ENCODE measurements around the gene ANK2. TPM values are rescaled to one million over a fixed set of nuclear protein-coding genes. Genes with fewer than 3 reads are reported as not detected.

Gene ANK2
- total RNA-seq, 1 donor from 2014 or later: 77.8 TPM

- DNase-seq (ENCODE audit: low read depth): no peak
- Mint-ChIP-seq H3K36me3 (ENCODE audit: low read depth, unreplicated experiment) (peaks cover 5% of the 10 kb centered on the region), H3K27me3 (ENCODE audit: low read depth, unreplicated experiment) (no peaks in the 10 kb centered on the region), H3K4me1 (ENCODE audit: low read depth, unreplicated experiment) (no peaks in the 10 kb centered on the region), H3K4me3 (ENCODE audit: unreplicated experiment) (no peak overlapping the region), H3K9me3 (ENCODE audit: unreplicated experiment) (no peaks in the 10 kb centered on the region), H3K27ac (ENCODE audit: unreplicated experiment) (no peak overlapping the region)
- Histone ChIP-seq H3K9ac (ENCODE audit: low read length) (no peak overlapping the region), H3K4me2 (ENCODE audit: low read length) (no peak overlapping the region), H3K27me3 (ENCODE audit: insufficient read depth, low read length) (no peaks in the 10 kb centered on the region), H4K20me1 (ENCODE audit: insufficient read depth, low read length) (no peaks in the 10 kb centered on the region), H3K27ac (ENCODE audit: low read depth, low read length) (no peak overlapping the region), H3K4me1 (ENCODE audit: insufficient read depth, low read length) (no peaks in the 10 kb centered on the region), H2AFZ (ENCODE audit: low read depth, low read length) (no peak overlapping the region), H3K9me3 (ENCODE audit: insufficient read depth, low read depth, low read length) (no peaks in the 10 kb centered on the region), H3K4me3 (ENCODE audit: insufficient read depth, low read depth, low read length) (no peak overlapping the region), H3K36me3 (ENCODE audit: insufficient read depth, low read length) (no peaks in the 10 kb centered on the region), H3K79me2 (ENCODE audit: insufficient read depth, low read length) (no peaks in the 10 kb centered on the region)
- TF ChIP-seq CTCF (IDR thresholded peaks at IDR 0.05; ENCODE audit: insufficient read depth, low read depth, low read length) (no peak), EZH2 (IDR thresholded peaks at IDR 0.05; ENCODE audit: insufficient read depth, low read length) (no peak)
- FAIRE-seq: no peak
Measured at GRCh38 chr4:113398441-113399143, 349.1 kb downstream of the ANK2 start.

GRCh38 chr4:113404167-113404571 lies 354.7 kb downstream of the ANK2 start:
- Histone ChIP-seq H3K36me3 (ENCODE audit: insufficient read depth, low read length) (no peaks in the 10 kb centered on the region), H3K27ac (ENCODE audit: low read depth, low read length) (no peak overlapping the region), H3K9ac (ENCODE audit: low read length) (no peak overlapping the region), H3K4me1 (ENCODE audit: insufficient read depth, low read length) (no peaks in the 10 kb centered on the region), H3K27me3 (ENCODE audit: insufficient read depth, low read length) (no peaks in the 10 kb centered on the region), H4K20me1 (ENCODE audit: insufficient read depth, low read length) (no peaks in the 10 kb centered on the region), H3K4me3 (ENCODE audit: insufficient read depth, low read depth, low read length) (no peak overlapping the region), H2AFZ (ENCODE audit: low read depth, low read length) (no peak overlapping the region), H3K79me2 (ENCODE audit: insufficient read depth, low read length) (no peaks in the 10 kb centered on the region), H3K9me3 (ENCODE audit: insufficient read depth, low read depth, low read length) (no peaks in the 10 kb centered on the region), H3K4me2 (ENCODE audit: low read length) (no peak overlapping the region)
- Mint-ChIP-seq H3K27me3 (ENCODE audit: low read depth, unreplicated experiment) (no peaks in the 10 kb centered on the region), H3K4me1 (ENCODE audit: low read depth, unreplicated experiment) (no peaks in the 10 kb centered on the region), H3K9me3 (ENCODE audit: unreplicated experiment) (no peaks in the 10 kb centered on the region), H3K4me3 (ENCODE audit: unreplicated experiment) (no peak overlapping the region), H3K27ac (ENCODE audit: unreplicated experiment) (no peak overlapping the region), H3K36me3 (ENCODE audit: low read depth, unreplicated experiment) (peaks cover 5% of the 10 kb centered on the region)
- FAIRE-seq (no peak), DNase-seq (ENCODE audit: low read depth) (no peak)
- TF ChIP-seq CTCF (IDR thresholded peaks at IDR 0.05; ENCODE audit: insufficient read depth, low read depth, low read length) (no peak), EZH2 (IDR thresholded peaks at IDR 0.05; ENCODE audit: insufficient read depth, low read length) (no peak)

- no peak for TF ChIP-seq CTCF (IDR thresholded peaks at IDR 0.05; ENCODE audit: insufficient read depth, low read depth, low read length)
- TF ChIP-seq EZH2 (IDR thresholded peaks at IDR 0.05; ENCODE audit: insufficient read depth, low read length): no peak
- DNase-seq (ENCODE audit: low read depth): no peak
- no peak overlapping the region for H3K4me3 Mint-ChIP-seq (ENCODE audit: unreplicated experiment)
- no peak overlapping the region for H3K4me2 ChIP-seq (ENCODE audit: low read length)
- no peak overlapping the region for H3K9ac ChIP-seq (ENCODE audit: low read length)
- H3K4me3 ChIP-seq (ENCODE audit: insufficient read depth, low read depth, low read length): no peak overlapping the region
- no peaks in the 10 kb centered on the region for H3K4me1 Mint-ChIP-seq (ENCODE audit: low read depth, unreplicated experiment)
- no peak overlapping the region for H3K27ac Mint-ChIP-seq (ENCODE audit: unreplicated experiment)
- peaks cover 5% of the 10 kb centered on the region for H3K36me3 Mint-ChIP-seq (ENCODE audit: low read depth, unreplicated experiment)
- no peaks in the 10 kb centered on the region for H3K36me3 ChIP-seq (ENCODE audit: insufficient read depth, low read length)
- no peaks in the 10 kb centered on the region for H4K20me1 ChIP-seq (ENCODE audit: insufficient read depth, low read length)
- H3K9me3 ChIP-seq (ENCODE audit: insufficient read depth, low read depth, low read length): no peaks in the 10 kb centered on the region
- FAIRE-seq: no peak
- H3K4me1 ChIP-seq (ENCODE audit: insufficient read depth, low read length): no peaks in the 10 kb centered on the region
- H3K9me3 Mint-ChIP-seq (ENCODE audit: unreplicated experiment): no peaks in the 10 kb centered on the region
- H3K79me2 ChIP-seq (ENCODE audit: insufficient read depth, low read length): no peaks in the 10 kb centered on the region
- H3K27me3 Mint-ChIP-seq (ENCODE audit: low read depth, unreplicated experiment): no peaks in the 10 kb centered on the region
- no peaks in the 10 kb centered on the region for H3K27me3 ChIP-seq (ENCODE audit: insufficient read depth, low read length)
- H2AFZ ChIP-seq (ENCODE audit: low read depth, low read length): no peak overlapping the region
- no peak overlapping the region for H3K27ac ChIP-seq (ENCODE audit: low read depth, low read length)
Measured at GRCh38 chr4:113404841-113405240, 355.4 kb downstream of the ANK2 start.

Measured in astrocyte (in vitro differentiated cells and primary cell).